ENCODE measurements around the gene COL15A1. TPM values are rescaled to one million over a fixed set of nuclear protein-coding genes. Genes with fewer than 3 reads are reported as not detected.

Gene COL15A1
- total RNA-seq, 4 donors from 2014 or later = 25.8 to 55.3 (median 36.0) TPM

- H3K4me1 ChIP-seq = peaks cover 0 to 10% (median 0%) of the 10 kb centered on the region in 4 donors
- H3K36me3 ChIP-seq = peaks cover 0 to 73% (median 0%) of the 10 kb centered on the region in 3 donors
- no peak for DNase-seq (ENCODE audit: low spot score in 2 of 2)
- H3K9me3 ChIP-seq = no peaks in the 10 kb centered on the region
- no peak for TF ChIP-seq EP300 (IDR thresholded peaks at IDR 0.05)
- TF ChIP-seq POLR2A (IDR thresholded peaks at IDR 0.05) = no peak
- TF ChIP-seq, protein P1, sequence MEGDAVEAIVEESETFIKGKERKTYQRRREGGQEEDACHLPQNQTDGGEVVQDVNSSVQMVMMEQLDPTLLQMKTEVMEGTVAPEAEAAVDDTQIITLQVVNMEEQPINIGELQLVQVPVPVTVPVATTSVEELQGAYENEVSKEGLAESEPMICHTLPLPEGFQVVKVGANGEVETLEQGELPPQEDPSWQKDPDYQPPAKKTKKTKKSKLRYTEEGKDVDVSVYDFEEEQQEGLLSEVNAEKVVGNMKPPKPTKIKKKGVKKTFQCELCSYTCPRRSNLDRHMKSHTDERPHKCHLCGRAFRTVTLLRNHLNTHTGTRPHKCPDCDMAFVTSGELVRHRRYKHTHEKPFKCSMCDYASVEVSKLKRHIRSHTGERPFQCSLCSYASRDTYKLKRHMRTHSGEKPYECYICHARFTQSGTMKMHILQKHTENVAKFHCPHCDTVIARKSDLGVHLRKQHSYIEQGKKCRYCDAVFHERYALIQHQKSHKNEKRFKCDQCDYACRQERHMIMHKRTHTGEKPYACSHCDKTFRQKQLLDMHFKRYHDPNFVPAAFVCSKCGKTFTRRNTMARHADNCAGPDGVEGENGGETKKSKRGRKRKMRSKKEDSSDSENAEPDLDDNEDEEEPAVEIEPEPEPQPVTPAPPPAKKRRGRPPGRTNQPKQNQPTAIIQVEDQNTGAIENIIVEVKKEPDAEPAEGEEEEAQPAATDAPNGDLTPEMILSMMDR (IDR thresholded peaks at IDR 0.05) = no peak
- no peak overlapping the region for H3K27ac ChIP-seq
- H3K27me3 ChIP-seq = no peaks in the 10 kb centered on the region
- 76% methylated on average over 7 of the region's 7 CpGs for WGBS, 2 donors
- H3K4me3 ChIP-seq = no peak overlapping the region
Measured at GRCh38 chr9:99037769-99038483, 94.2 kb downstream of the COL15A1 start.

DNA sequence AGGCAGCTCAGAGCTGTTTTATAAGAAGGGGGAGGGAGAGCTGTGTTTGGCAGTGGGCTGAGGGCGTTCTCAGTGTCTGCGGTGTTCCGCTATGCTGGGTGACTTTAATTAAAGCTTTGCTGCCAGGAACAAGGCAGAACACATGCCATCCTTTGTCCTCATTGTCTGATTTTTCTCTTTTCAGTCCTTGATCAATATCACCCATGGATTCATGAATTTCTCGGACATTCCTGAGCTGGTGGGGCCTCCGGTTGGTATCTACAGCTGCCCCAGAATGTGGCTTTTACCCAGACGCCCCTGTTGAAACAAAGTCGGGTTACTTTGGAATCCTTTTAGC, 94.7 kb downstream of the COL15A1 start:
- DNase-seq (ENCODE audit: low spot score in 2 of 2) = no peak
- peaks cover 0 to 10% (median 0%) of the 10 kb centered on the region in 4 donors for H3K4me1 ChIP-seq
- H3K27ac ChIP-seq = no peak overlapping the region
- no peaks in the 10 kb centered on the region for H3K27me3 ChIP-seq
- H3K36me3 ChIP-seq = peaks cover 0 to 78% (median 0%) of the 10 kb centered on the region in 3 donors
- 78 to 85% methylated on average over 7 of the region's 7 CpGs for WGBS, 2 donors
- TF ChIP-seq EP300 (IDR thresholded peaks at IDR 0.05) (no peak), POLR2A (IDR thresholded peaks at IDR 0.05) (no peak)
- TF ChIP-seq, protein P1 (IDR thresholded peaks at IDR 0.05) = no peak
- H3K9me3 ChIP-seq = no peaks in the 10 kb centered on the region
- no peak overlapping the region for H3K4me3 ChIP-seq

- Histone ChIP-seq H3K27ac (no peak overlapping the region), H3K27me3 (no peaks in the 10 kb centered on the region), H3K4me3 (no peak overlapping the region), H3K9me3 (peaks cover 0 to 7% (median 0%) of the 10 kb centered on the region in 4 donors), H3K4me1 (peaks cover 0 to 10% (median 0%) of the 10 kb centered on the region in 4 donors), H3K36me3 (peaks cover 0 to 81% (median 0%) of the 10 kb centered on the region in 3 donors)
- DNase-seq (ENCODE audit: low spot score in 2 of 2) = no peak
- no peak for TF ChIP-seq POLR2A (IDR thresholded peaks at IDR 0.05)
- no peak for TF ChIP-seq EP300 (IDR thresholded peaks at IDR 0.05)
- TF ChIP-seq, protein P1 (IDR thresholded peaks at IDR 0.05) = no peak
- 61 to 74% methylated on average over 2 of the region's 2 CpGs for WGBS, 2 donors
Measured at GRCh38 chr9:99039505-99040182, 95.9 kb downstream of the COL15A1 start.

DNA sequence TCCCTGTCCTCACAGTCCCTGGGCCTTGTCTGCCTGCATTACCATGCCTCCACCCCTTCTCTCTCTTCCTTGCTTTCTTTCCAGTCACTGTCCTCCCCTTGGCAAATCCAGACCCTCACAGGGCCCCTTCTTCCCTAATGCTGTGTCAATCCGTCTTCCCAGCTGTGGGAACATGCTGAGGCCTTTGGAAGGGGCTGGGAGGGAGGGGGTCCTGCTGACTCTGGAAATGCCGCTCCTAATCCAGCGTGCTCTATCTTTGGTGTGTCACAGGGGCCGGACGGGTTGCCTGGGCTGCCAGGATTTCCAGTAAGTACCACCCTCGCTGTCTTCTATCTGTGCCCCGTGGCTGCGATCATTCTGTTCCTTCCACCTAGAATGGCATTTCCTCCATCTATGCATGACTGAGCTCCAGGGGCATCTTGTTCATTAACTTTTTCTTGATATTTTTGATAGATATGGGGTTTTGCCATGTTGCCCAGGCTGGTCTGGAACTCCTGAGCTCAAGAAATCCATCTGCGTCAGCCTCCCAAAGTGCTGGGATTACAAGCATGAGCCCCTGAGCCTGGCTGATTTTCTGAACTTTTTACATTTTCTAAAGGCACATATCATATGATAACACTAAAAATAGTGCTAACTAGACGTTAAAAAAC, 96.7 kb downstream of the COL15A1 start:
- peak overlapping the region in 1 of 4 donors; percentile 52 for H3K27ac ChIP-seq
- H3K36me3 ChIP-seq = peaks cover 0 to 82% (median 0%) of the 10 kb centered on the region in 3 donors
- H3K4me3 ChIP-seq = no peak overlapping the region
- TF ChIP-seq, protein P1 (IDR thresholded peaks at IDR 0.05) = no peak
- TF ChIP-seq EP300 (IDR thresholded peaks at IDR 0.05) = no peak
- no peak for TF ChIP-seq POLR2A (IDR thresholded peaks at IDR 0.05)
- H3K9me3 ChIP-seq = peaks cover 0 to 12% (median 0%) of the 10 kb centered on the region in 4 donors
- H3K4me1 ChIP-seq = peaks cover 0 to 10% (median 0%) of the 10 kb centered on the region in 4 donors
- no peak for DNase-seq (ENCODE audit: low spot score in 2 of 2)
- H3K27me3 ChIP-seq = no peaks in the 10 kb centered on the region
- 83% methylated on average over 10 of the region's 10 CpGs for WGBS, 2 donors

All from tibial nerve (tissue), 4 donors.